Omental fat pad (tissue), 4 donors: ENCODE data around the gene ERGIC1. TPM values are rescaled to one million over a fixed set of nuclear protein-coding genes. Genes with fewer than 3 reads are reported as not detected.

Experiments used
- ATAC-seq: fragments of 150-250 bp; one replicate; pipeline ENCODE4 v1.9.1; 2016; ENCODE audit warnings: mild to moderate bottlenecking, moderate library complexity; ENCODE audit not compliant: low FRiP score
- DNase-seq: peaks from one replicate; pipeline ENCODE4 v3.0.0-alpha.2; 2019; ENCODE audit warnings: low spot score
- CTCF ChIP-seq, 3 donors: fragments of 450-650 bp; IDR thresholded peaks; one replicate each; pipeline ENCODE4 v1.5.1; 2016 to 2017; ENCODE audit warnings: antibody characterized with exemption in 3 of 3, mild to moderate bottlenecking in 3 of 3, moderate library complexity in 2 of 3
- total RNA-seq, 4 donors: library from RNA; depleted of rRNA; stranded (reverse); fragments of >200 nt; gene quantifications; one replicate each; pipeline ENCODE4 v1.1.0, GENCODE V29; 2016

ERGIC1 gene
- total RNA-seq, 4 donors from 2014 or later, result 98.8 to 227 (median 129) TPM

DNA sequence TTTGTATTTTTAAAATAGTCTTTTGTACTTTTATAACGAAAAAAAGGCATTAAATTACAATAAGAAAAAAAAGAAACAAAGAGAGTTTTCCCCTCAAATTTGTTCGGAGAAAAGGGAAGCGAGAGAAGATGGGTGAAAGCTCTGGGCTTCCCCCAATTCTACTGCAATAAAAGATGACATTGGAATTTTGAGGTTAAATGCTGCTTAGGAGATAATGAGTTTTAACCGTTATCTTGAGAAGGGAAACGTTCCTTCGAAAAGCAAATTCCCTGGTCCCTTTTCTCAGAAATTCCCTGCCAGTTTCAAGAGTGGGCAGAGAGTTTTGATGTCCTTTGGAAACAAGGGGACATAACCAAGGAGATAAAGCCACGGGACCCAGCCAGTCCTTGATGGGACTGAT lies 18.4 kb upstream of the ERGIC1 start:
- DNase-seq (no peak), ATAC-seq (no peak)
- TF ChIP-seq CTCF (IDR thresholded peaks at IDR 0.05), result no peak

- peak; percentile 80 for ATAC-seq
- no peak for DNase-seq
- TF ChIP-seq CTCF (IDR thresholded peaks at IDR 0.05), result no peak
Measured at GRCh38 chr5:172816925-172817562, 17.0 kb upstream of the ERGIC1 start.

DNA sequence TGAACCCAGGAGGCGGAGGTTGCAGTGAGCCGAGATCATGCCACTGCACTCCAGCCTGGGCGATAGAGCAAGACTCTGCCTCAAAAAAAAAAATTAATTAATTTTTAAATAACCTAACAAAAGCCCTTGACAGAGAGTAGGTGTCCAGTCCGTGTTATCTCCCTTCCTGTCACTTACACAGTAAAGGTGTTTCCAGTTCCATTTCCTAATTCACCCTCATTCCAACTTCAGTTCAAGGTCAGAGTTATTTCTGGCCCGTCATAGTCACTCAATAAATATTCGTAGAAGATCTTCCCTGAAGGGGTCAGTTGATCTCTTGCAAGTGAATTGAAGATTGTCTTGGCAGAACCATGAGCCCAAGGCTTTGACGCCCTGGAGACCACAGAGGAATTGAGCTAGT lies 16.4 kb upstream of the ERGIC1 start:
- ATAC-seq (no peak), DNase-seq (no peak)
- TF ChIP-seq CTCF (IDR thresholded peaks at IDR 0.05), result no peak

- TF ChIP-seq CTCF (IDR thresholded peaks at IDR 0.05), result no peak
- DNase-seq, result no peak
Measured at GRCh38 chr5:172818081-172818480, 16.0 kb upstream of the ERGIC1 start.

GRCh38 chr5:172819569-172819968 lies 14.5 kb upstream of the ERGIC1 start:
- TF ChIP-seq CTCF (IDR thresholded peaks at IDR 0.05), result no peak
- ATAC-seq, result no peak
- no peak for DNase-seq

More at GRCh38 chr5:172818081-172818480, 16.0 kb upstream of the ERGIC1 start:
- ATAC-seq, result no peak

GRCh38 chr5:172820046-172820767 lies 13.8 kb upstream of the ERGIC1 start:
- peak; percentile 83 for DNase-seq
- ATAC-seq, result peak; percentile 94
- TF ChIP-seq CTCF (IDR thresholded peaks at IDR 0.05), result no peak
